Neural progenitor cell (in vitro differentiated cells): ENCODE data around the gene SLITRK6.

Experiments
- CTCF ChIP-seq: fragments of 200-600 bp; sonication (generic); IDR thresholded peaks from 2 replicates; pipeline ENCODE4 v1.5.1; 2017; ENCODE audit warnings: antibody characterized with exemption, mild to moderate bottlenecking
- EZH2phosphoT487 ChIP-seq: fragments of 200-600 bp; sonication (generic); IDR thresholded peaks from 2 replicates; pipeline ENCODE4 v1.6.1; 2017; ENCODE audit warnings: antibody characterized with exemption

GRCh38 chr13:85797311-85797710, 1.9 kb downstream of the SLITRK6 start:
- TF ChIP-seq CTCF (no peak), EZH2phosphoT487 (no peak)
